Fibroblast of skin of scalp (primary cell): ENCODE data around the gene MGRN1.
"Not testable (repeated sequence)": the region's sequence is repeated elsewhere in the genome, so short reads cannot be mapped to it uniquely, and the experiment has no call there.

Experiments
- DNase-seq: peaks from one replicate; pipeline ENCODE4 v3.0.0-alpha.2; 2013

Gene MGRN1

DNA sequence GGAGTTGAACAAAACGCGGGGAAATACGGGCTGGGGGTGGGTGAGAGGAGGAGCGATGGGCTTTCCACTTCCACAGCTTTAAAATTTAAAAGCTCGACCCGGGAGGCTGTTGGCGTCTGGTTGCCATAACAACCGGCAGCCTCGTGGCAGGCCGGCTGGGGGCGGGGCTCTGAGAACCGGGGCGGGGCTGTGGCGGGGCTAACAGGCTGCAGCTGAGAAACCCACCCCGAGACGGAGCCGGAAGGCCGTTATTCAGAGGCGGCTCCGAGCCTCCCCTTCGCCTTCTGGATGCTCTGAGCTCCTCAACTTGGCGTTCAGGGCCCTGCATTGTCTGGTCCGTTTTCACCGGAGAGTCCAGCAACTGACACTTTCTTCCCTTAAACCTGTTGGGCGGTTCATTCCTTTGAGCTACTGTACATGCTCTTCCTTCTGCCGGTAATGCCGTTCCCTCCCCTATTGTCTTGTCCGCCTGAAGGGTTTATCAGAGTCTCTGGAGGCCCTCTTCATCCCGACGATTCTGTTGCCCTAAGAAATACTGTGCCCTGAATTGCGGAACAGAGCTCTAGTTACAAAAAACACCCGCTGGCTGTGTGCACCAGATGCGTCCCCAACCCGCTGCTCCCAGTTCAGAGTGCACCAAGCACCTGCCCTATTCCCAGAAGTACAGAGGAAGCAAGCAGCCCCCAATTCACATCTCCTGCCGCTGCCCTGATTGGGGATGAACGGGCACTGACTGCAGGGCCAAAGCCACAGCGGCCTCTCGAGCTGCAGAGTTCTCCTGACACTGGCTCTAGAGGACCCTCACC lies 110.3 kb downstream of the MGRN1 start:
- DNase-seq, result peak; percentile 86

GRCh38 chr16:4736546-4736945 lies 111.9 kb downstream of the MGRN1 start:
- DNase-seq, result no peak

DNA sequence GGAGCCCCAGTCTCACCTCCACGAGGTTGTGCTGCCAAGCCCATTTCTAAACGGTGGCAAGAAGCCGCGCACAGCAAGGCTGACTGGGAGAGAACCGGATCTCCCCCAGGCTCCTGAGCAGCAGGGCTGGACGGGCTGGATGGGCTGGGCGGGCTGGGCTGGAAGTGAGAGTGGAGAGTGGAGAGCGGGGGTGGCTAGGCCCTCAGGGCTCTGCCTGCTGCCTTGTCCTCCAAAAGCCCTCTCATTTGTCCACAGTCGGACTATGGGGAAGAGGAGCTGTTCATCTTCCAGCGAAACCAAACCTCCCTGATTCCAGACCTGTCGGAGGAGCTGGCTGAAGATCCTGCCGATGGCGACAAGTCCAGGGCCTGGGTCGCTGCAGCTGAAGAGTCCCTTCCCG lies 112.9 kb downstream of the MGRN1 start:
- DNase-seq, result no peak

GRCh38 chr16:4738370-4738769 lies 113.7 kb downstream of the MGRN1 start:
- DNase-seq, result not testable (repeated sequence)
